ENCODE results near the gene SPARC.

- TF ChIP-seq CTCF (IDR thresholded peaks at IDR 0.05) (no peak), POLR2A (IDR thresholded peaks at IDR 0.05) (no peak), POLR2AphosphoS5 (IDR thresholded peaks at IDR 0.05) (no peak)
These were observed 37.6 kb upstream of the SPARC start for GRCh38 chr5:151724360-151724759.
